RKO (cell line): Measurements from ENCODE around the gene ERICH6.
A peak's percentile ranks its signal among the peaks of the same experiment; 100 is the strongest.
"Not testable (repeated sequence)": the region's sequence is repeated elsewhere in the genome, so short reads cannot be mapped to it uniquely, and the experiment has no call there.

Experiments used
- DNase-seq: peaks from one replicate; pipeline ENCODE4 v3.0.0-alpha.2; 2016; ENCODE audit warnings: low spot score

ERICH6 gene

DNA sequence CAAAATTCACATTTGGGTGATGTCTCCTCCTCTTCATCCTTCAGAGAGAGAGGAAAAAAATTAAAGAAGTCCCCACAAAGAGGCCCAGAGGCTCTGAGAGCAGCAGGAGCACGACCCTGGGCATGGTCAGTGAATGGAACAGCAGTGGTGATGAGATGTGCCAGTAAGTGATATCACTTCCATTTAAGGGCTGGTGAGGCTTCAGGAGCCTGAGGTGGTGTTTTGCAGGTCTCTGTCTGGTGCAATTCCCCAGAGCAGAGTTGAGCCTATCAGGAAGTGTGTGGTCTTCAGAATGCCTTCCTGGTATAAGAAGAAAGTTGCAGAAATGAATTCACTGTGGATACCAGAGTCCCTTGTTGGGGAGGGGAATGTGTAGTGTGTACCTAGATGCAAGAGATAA lies 21.4 kb downstream of the ERICH6 start:
- DNase-seq: no peak

GRCh38 chr3:150681057-150681456 lies 22.7 kb downstream of the ERICH6 start:
- DNase-seq: no peak

DNA sequence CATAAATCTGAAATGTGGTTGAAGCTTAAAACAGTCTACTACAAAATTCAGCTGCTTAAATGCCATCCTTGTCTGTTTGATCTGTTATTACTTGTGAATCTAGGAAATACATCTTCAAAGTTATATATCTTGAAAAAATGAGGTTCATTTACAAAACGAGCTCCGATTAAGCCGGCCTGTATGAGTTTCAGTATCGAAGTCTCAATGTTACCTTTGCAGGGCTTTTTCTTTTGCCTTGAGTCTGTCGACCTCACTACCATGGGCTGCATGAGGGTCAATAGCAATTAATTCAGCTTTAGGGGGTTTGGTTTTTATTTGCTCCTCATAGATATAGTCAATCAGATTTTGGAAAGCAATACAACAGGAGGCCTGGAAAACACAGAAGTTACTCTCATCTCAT lies 23.2 kb downstream of the ERICH6 start:
- no peak for DNase-seq

GRCh38 chr3:150675587-150675986 lies 28.1 kb downstream of the ERICH6 start:
- no peak for DNase-seq

GRCh38 chr3:150673966-150674365 lies 29.8 kb downstream of the ERICH6 start:
- DNase-seq: no peak

DNA sequence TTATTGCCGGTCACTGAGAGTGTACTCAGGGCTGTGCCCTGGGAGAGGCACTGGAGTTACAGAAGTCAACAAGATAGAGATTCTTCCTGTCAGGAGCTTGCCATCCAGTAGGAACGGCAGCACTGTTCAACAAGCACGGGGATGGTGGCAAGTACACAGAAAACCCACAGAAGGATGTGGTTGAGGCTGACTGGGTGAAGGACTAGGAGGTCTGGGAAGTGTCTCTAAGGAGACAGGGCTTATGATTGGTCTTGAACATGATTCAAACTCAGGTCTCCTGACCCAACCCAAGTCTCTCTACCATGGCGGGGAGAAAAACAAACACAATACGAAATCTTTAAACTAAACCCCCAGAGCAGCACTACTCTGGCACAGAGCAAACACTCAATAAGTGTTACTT lies 37.6 kb downstream of the ERICH6 start:
- no peak for DNase-seq

- DNase-seq: no peak
Observed at GRCh38 chr3:150663461-150663860, 40.3 kb downstream of the ERICH6 start.

GRCh38 chr3:150662410-150663200 lies 41.1 kb downstream of the ERICH6 start:
- DNase-seq: no peak

DNA sequence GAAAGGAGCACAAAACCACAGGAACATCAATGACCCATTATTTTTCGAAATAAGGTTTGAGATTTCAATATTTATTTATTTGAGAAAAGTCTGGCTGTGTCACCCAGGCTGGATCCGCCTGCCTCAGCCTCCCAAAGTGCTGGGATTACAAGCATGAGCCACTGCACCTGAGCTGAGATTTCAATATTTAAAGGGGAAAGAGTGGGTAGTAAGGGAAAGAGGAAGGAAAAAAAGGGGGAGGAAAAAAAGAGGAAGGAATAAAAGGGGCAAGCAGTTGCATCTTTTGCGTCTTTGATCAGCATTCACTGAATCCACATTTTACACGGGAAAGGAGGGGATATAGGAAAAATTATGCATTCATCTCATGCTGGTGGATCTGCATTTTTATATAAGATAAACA lies 47.4 kb downstream of the ERICH6 start:
- DNase-seq: no peak

GRCh38 chr3:150653110-150653561 lies 50.6 kb downstream of the ERICH6 start:
- DNase-seq: peak; percentile 49

GRCh38 chr3:150640256-150640655 lies 63.5 kb downstream of the ERICH6 start:
- DNase-seq: no peak

DNA sequence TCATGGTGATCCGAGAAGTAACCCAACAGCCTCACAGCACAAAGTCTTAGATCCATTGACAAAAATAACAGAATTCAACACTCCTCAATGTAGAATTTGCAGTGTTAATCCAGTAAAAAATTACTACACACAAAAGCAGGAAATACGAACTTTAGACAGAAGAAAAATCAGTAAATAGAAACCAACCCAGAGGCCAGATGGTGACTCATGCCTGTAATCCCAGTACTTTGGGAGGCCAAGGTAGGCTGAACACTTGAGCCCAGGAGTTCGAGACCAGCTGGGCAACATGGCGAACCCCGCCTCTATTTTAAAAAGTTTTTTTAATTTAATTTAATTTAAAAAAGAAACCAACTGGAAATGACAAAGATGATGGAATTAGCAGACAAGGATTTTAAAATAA lies 64.5 kb downstream of the ERICH6 start:
- DNase-seq: no peak

DNA sequence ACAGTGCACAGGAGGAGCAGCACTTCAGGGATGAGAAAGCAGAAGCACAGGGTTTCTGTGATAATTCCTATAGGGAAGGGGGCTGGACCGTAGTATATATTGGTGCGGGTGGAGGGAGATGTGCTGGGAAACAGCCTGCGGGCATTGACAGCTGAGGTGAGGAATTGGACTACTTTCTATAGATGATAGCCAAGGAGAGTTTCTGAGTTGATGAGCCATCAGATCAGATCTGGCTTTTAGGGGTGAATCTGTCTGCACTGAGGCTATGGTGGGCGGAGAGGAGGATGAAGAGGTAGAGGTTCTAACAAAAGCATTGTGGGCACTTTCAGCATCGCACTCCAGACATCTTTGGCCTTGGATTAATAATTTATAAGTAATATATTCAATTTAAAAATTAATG lies 67.5 kb downstream of the ERICH6 start:
- no peak for DNase-seq

- no peak for DNase-seq
Observed at GRCh38 chr3:150635526-150635925, 68.2 kb downstream of the ERICH6 start.

DNA sequence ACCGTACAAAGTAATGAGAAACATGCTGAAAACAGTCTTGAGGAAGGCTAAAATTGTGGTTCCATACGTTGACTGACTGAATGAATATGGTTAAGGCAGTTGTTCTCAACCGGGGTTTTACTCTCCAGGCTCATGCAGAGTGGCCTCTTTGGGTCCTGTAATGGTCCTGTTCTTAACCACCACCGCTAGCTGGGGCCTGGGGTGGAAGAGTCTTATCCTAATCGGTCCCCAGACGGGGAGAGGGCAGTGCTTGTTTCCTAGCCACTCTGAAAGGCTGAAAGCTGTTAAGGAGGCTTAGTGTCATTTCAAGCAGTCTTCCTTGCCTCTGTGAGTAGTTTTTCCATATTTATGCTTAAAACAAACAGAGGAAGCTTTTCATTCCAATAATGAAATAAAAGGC lies 68.6 kb downstream of the ERICH6 start:
- no peak for DNase-seq

DNA sequence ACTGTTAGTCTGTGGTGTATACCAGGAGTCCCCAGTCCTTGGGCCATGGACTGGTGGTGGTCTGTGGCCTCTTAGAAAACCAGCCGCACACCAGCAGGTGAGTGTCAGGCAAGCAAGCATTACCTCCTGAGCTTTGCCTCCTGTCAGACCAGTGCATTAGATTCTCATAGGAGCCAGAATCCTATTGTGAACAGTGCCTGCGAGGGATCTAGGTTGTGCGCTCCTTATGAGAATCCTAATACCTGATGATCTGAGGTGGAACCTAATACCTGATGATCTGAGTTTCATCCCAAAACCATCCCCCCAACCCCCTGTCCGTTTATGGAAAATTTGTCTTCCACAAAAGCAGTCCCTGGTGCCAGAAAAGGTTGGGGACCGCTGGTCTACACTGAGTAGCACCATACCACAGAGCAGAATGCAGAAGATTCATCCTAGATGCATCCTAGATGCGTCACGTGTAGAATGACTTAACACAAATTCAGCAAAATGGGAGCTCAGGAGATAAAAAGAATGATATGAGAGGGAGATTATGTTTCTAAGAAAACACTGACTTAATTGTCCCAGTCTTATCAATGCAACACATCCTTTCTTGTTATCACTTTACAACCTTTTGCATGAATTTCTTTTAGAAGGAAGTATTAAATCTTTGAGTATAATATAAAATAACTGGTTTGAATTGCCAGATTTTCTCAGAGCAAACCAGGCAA lies 72.1 kb downstream of the ERICH6 start:
- DNase-seq: no peak

GRCh38 chr3:150627557-150627956 lies 76.2 kb downstream of the ERICH6 start:
- DNase-seq: no peak

DNA sequence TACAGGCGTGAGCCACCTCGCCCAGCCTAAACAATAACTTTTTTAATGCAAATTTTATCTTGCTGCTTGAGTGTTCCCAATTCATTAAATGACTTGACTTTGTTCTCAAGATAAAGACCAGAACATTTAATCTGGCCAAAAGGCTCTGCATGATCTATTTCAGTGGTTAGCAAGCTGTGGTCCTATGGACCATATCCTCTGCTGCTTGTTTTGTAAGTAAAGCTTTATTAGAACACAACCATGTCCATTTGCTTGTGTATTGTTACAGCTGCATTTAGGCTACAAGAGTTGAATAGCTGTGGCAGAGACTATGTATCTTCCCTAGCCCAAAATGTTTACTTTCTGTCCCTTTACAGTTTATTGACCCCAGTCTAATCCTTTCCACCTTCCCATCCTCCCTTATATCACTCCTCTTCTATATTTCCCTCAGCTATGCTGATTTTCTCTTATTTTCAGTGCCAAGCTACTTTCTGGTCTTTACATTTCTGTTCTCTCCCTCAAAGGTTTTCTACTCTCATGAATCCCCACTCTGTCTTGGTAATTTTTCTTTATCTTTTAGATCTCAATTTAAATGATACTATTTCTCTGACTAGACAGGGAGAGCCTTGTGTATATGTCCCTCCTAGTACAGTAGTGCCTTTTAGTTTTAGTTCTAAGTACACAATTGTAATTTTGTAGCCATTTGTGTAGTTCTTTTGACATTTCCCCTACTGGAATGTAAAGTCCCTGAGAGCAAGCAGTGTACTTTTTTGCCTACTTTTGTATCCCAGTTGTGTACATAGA lies 77.4 kb downstream of the ERICH6 start:
- DNase-seq: no peak

DNA sequence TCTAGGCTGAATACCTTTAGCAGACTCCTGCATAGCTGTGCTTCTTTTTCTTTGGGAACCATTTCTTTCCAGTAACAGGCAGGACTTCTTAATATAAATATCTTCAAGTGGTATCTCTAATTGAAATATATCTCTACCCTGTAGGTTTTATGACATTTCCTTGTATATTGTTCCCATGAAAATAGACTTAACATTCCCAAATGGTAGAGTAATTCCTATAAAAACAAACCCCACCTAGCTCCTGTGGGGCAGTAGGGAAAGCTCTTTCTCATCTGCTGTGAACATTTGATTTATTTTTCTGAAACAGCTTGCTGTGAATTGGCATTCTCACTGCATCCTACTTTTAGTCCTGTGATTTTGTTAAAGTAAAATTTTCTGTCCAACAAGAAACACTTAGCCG lies 79.8 kb downstream of the ERICH6 start:
- no peak for DNase-seq

DNA sequence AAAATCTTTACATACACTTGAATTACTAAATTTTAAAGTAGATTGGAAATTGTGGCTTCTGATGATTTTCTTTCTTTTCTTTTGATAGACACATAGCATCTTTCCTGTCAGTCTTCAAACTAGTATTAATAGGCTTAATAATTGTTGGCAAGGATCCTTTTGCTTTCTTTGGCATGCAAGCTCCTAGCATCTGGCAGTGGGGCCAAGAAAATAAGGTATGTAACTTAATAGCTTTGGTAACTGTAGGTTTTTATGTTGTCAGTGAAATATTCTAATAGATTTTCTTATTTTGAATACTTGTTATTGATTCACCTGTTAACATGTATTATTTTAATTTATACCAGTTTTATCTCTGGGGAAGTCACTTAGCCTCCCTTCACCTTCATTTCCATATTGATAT lies 80.8 kb downstream of the ERICH6 start:
- not testable (repeated sequence) for DNase-seq

DNA sequence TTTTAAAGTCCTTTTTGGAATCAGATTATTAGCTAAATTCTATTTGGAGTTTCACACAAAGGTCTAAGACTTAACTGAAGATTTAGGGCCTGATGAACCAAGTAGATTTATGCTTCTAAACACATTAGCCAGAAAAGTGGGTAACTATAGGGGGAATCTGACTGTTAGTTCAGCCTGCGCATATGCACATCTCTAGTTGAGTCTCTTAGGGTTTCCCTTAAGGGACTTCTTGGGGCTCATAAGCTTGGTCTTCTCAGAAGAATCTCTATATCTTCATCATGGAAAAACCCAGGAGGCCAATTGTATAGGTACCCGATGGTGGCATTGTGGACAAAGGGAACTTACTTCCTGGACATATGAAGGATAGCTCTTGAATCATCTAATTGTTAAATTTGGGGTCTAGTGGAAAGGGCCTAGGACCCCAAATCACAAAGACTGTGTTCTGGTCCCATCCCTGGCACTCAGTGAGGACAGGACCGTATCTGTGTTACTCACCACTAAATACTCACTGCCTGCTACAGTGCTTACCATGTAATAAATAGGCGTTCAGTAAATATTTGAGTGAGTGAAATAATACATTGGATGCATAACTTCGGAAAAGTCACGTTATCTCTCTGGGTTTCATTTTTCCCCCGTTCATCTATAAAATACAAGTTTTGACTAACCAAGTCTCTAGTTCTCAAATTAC lies 83.6 kb downstream of the ERICH6 start:
- DNase-seq: no peak
